Calu3 (cell line): ENCODE results near the gene ESAM. TPM values are rescaled to one million over a fixed set of nuclear protein-coding genes. Genes with fewer than 3 reads are reported as not detected.

Experiments
- BruUV-seq: library from RNA; stranded (reverse); fragments of 400-500 nt; replicated peaks from 2 replicates; lab custom pipeline; 2021; lab: Mats Ljungman, UMichigan
- CTCF ChIA-PET: fragments of 300-600 bp; sonication (Branson Sonifier 250); formaldehyde crosslinking; loops from one replicate; lab custom pipeline; 2022; ENCODE audit warnings: antibody characterized with exemption; lab: Charles Lee
- DNase-seq: peaks from one replicate; pipeline ENCODE4 v3.0.0; 2022
- H3K27ac Mint-ChIP-seq: one replicate; pipeline ENCODE4 v1.8.0; 2022; ENCODE audit warnings: mixed read lengths; ENCODE audit not compliant: unreplicated experiment
- H3K27me3 Mint-ChIP-seq: one replicate; pipeline ENCODE4 v1.8.0; 2022; ENCODE audit warnings: mixed read lengths; ENCODE audit not compliant: unreplicated experiment
- H3K36me3 Mint-ChIP-seq: one replicate; pipeline ENCODE4 v1.8.0; 2022; ENCODE audit warnings: mild to moderate bottlenecking, moderate library complexity, mixed read lengths; ENCODE audit not compliant: insufficient read depth, unreplicated experiment
- H3K4me1 Mint-ChIP-seq: one replicate; pipeline ENCODE4 v1.8.0; 2022; ENCODE audit warnings: mild to moderate bottlenecking, low read depth, mixed read lengths; ENCODE audit not compliant: unreplicated experiment
- H3K4me3 Mint-ChIP-seq: one replicate; pipeline ENCODE4 v1.8.0; 2022; ENCODE audit warnings: mild to moderate bottlenecking, low read depth, moderate library complexity, mixed read lengths; ENCODE audit not compliant: unreplicated experiment
- H3K9me3 Mint-ChIP-seq: one replicate; pipeline ENCODE4 v1.8.0; 2022; ENCODE audit warnings: low read depth, mixed read lengths; ENCODE audit not compliant: unreplicated experiment
- intact Hi-C: fragments of 100-400 bp; cut with micrococcal nuclease; formaldehyde crosslinking; loops from one replicate; pipeline ENCODE4 v1.10.0; 2022; ENCODE audit not compliant: unreplicated experiment
- total RNA-seq: library from RNA; stranded (reverse); gene quantifications from 2 replicates; pipeline ENCODE4 v1.2.3, GENCODE V29; 2022
- TF ChIP-seq, protein P1 (sequence below): fragments of 200-600 bp; IDR thresholded peaks from one replicate; pipeline ENCODE4 v1.8.0; 2022; ENCODE audit warnings: antibody characterized with exemption; ENCODE audit not compliant: unreplicated experiment

The ESAM gene
- total RNA-seq, 1 experiment from 2014 or later, result 1.1 TPM

DNA sequence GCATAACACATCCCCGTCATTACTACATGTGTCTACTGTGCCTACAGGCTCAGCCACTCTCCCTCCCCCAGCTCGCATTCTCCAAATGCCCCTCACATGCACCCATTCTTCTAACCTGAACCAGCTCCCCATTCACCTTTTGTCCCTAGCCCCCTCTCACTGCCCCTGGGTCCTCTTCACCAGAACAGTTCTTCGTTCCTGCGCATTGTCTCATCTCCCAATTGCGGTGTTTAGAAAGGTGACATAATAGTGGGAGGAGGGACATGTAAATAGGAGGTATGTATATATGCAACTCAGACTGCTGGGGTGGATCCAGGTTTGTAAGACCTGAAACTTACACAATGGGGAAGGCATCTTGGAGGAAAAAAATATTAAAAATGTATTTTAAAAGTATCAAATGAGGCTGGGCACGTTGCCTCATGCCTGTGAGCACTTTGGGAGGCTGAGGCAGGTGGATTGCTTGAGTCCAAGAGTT, 5.3 kb downstream of the ESAM start:
- H3K4me1 Mint-ChIP-seq, result peaks cover 13% of the 10 kb centered on the region
- no peaks in the 10 kb centered on the region for H3K27me3 Mint-ChIP-seq
- H3K36me3 Mint-ChIP-seq, result peaks cover 9% of the 10 kb centered on the region
- no peaks in the 10 kb centered on the region for H3K9me3 Mint-ChIP-seq
- no TSS peak for BruUV-seq
- no peak overlapping the region for H3K4me3 Mint-ChIP-seq
- no peak overlapping the region for H3K27ac Mint-ChIP-seq
- TF ChIP-seq, protein P1, sequence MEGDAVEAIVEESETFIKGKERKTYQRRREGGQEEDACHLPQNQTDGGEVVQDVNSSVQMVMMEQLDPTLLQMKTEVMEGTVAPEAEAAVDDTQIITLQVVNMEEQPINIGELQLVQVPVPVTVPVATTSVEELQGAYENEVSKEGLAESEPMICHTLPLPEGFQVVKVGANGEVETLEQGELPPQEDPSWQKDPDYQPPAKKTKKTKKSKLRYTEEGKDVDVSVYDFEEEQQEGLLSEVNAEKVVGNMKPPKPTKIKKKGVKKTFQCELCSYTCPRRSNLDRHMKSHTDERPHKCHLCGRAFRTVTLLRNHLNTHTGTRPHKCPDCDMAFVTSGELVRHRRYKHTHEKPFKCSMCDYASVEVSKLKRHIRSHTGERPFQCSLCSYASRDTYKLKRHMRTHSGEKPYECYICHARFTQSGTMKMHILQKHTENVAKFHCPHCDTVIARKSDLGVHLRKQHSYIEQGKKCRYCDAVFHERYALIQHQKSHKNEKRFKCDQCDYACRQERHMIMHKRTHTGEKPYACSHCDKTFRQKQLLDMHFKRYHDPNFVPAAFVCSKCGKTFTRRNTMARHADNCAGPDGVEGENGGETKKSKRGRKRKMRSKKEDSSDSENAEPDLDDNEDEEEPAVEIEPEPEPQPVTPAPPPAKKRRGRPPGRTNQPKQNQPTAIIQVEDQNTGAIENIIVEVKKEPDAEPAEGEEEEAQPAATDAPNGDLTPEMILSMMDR, result no peak
- intact Hi-C loops, result no loop called here
- no peak for DNase-seq
- CTCF ChIA-PET, result no interaction called here

DNA sequence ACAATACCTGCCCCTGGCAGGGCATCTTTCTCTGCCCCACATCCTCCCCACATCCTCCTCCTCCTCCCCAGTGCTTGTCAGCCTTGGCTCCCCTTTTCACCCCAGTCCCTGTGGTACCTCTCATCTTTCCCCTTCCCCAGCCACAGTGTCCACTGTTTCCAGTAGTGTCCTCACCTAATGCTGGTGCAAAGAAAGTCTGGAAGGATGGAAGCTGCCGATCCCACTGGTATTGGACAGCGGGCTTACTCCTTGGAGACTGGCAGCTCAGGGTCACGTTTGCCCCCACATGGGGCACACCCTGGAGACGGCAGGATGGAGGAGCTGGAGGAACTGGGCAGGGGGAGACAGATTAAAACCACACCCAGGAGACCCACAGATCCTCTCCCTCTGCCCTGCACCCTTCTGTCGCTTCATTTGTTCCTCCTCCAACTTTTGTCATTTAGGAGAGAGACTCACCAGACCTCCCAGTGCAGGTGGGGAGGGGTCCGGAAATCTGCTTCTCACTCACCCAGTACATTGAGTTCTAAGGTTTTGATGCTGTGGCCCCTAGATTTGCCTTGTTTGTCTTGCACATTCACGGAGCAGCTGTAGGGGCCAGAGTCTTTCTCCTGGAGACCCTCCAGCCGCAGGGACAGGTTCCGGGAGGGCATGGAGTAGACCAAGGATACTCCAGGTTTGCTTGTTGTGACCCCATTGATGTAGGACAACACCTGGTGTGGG, 5.9 kb downstream of the ESAM start:
- peaks cover 13% of the 10 kb centered on the region for H3K4me1 Mint-ChIP-seq
- no peaks in the 10 kb centered on the region for H3K9me3 Mint-ChIP-seq
- BruUV-seq, result no TSS peak
- TF ChIP-seq, protein P1, result no peak
- CTCF ChIA-PET, result no interaction called here
- no peak for DNase-seq
- no peak overlapping the region for H3K4me3 Mint-ChIP-seq
- H3K27me3 Mint-ChIP-seq, result no peaks in the 10 kb centered on the region
- intact Hi-C loops, result no loop called here
- H3K36me3 Mint-ChIP-seq, result peaks cover 9% of the 10 kb centered on the region
- no peak overlapping the region for H3K27ac Mint-ChIP-seq

DNA sequence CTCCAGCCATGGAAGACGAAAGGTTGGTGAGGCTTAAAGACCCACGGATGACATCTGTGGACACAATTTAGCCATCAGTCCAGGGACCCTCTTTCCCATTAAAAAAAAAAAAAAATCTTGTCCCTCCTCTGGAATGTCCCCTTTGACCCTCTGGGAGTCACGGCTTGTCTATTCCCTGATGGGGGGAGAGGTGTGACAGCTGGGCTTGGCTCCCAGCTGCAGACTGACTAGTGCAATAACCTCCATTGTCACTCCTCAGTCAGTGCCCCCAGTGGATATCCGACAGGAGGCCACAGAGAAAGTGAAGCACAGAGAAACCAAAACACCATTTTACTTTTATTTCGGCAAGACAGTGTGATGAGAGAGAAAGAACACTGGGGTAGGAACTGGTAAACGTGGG, 7.4 kb downstream of the ESAM start:
- no peak overlapping the region for H3K27ac Mint-ChIP-seq
- intact Hi-C loops, result no loop called here
- peaks cover 14% of the 10 kb centered on the region for H3K36me3 Mint-ChIP-seq
- TF ChIP-seq, protein P1, result no peak
- H3K4me1 Mint-ChIP-seq, result peaks cover 13% of the 10 kb centered on the region
- H3K27me3 Mint-ChIP-seq, result no peaks in the 10 kb centered on the region
- H3K9me3 Mint-ChIP-seq, result no peaks in the 10 kb centered on the region
- no peak overlapping the region for H3K4me3 Mint-ChIP-seq
- DNase-seq, result no peak
- no TSS peak for BruUV-seq
- CTCF ChIA-PET, result no interaction called here

DNA sequence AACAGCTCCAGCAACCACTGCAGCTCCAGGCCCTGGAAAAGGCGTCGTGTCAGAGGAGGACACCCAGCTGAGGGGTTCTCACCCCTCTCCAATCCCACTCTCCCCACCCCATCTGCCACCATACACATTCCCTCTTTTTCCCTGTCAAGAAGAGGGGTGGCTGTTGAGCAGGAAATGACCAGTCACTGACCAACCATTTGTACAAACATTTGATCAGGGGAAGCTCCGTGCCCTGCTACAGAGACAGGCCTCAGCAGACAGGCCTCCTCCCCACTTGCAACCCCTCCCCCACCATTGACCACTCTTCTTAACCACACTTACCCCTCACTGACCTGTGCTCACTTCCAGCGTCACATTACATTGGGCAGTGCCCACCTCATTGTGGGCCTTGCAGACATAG, 7.8 kb downstream of the ESAM start:
- no peak for DNase-seq
- BruUV-seq, result no TSS peak
- CTCF ChIA-PET, result no interaction called here
- H3K27ac Mint-ChIP-seq, result no peak overlapping the region
- TF ChIP-seq, protein P1, result no peak
- H3K4me3 Mint-ChIP-seq, result no peak overlapping the region
- H3K4me1 Mint-ChIP-seq, result peaks cover 15% of the 10 kb centered on the region
- H3K36me3 Mint-ChIP-seq, result peaks cover 14% of the 10 kb centered on the region
- H3K27me3 Mint-ChIP-seq, result no peaks in the 10 kb centered on the region
- no peaks in the 10 kb centered on the region for H3K9me3 Mint-ChIP-seq
- intact Hi-C loops, result no loop called here
